ENCODE data around the gene RPS17.

RPS17 gene

DNA sequence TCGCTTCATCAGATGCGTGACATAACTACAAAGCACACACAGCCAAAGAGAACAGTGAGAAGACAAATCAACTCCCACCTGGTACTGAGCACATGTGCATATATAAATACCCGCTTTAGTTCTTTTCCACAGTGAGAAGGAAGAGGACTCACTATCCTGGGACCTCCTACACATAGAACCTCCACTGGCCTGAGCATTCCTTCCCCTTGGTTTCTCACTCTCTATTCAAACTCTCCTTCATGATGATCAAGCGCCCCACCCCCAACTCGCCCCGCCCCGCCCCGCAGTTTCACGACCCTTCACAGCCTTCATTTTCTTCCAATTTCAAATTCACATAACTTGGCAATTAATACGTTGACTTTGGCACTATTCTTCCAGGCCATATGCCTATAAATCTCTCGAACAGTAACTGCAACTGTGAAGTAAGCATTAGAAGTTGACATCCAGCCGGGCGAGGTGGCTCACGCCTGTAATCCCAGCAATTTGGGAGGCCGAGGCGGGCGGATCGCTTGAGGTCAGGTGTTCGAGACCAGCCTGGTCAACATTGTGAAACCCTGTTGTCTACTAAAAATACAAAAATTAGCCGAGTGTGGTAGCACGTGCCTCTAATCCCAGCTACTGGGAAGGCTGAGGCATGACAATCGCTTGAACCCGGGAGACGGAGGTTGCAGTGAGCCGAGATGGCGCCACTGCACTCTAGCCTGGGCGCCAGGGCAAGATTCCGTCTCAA lies 1.1 kb downstream of the RPS17 start:
- TF ChIP-seq TAF1 (IDR thresholded peaks at IDR 0.05; ENCODE audit: borderline replicate concordance, insufficient read depth, low read length) = no peak
- TF ChIP-seq POLR2AphosphoS5 (IDR thresholded peaks at IDR 0.05; ENCODE audit: low read depth, low read length) = peak; percentile 1; the same call in 1 of the 2 replicates

DNA sequence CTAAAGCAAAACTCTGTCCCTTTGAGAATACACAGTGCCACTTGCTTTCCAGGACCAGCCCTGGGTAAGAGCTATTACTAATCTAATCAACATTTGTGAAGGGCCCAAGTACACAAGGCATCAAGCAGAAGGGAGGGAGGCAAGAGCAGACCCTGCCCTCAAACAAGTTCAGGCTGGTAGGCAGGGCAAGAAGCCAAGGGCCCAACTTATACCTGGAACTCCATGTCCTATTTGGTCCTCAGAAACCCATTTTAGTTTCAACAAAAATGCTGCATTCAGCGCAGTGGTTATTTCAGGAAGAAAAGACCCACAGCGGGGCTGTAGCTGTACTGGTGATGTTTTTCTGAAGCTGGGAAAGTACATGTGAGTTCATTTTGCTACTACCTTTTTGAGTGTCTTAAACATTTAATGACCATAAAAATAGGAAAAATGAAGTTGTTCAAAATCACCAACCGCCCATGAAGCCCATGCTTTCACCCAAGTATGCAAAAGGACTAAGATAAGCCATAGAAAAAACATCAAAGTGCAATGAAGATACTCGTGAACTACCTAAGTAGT lies 2.8 kb downstream of the RPS17 start:
- TF ChIP-seq FOXP2 (optimal IDR thresholded peaks at IDR 0.05; ENCODE audit: borderline replicate concordance, extremely low read depth, extremely low read length, insufficient read depth) = no peak
- no peak for TF ChIP-seq POLR2AphosphoS5 (IDR thresholded peaks at IDR 0.05; ENCODE audit: low read depth, low read length)
- TF ChIP-seq, protein P1, sequence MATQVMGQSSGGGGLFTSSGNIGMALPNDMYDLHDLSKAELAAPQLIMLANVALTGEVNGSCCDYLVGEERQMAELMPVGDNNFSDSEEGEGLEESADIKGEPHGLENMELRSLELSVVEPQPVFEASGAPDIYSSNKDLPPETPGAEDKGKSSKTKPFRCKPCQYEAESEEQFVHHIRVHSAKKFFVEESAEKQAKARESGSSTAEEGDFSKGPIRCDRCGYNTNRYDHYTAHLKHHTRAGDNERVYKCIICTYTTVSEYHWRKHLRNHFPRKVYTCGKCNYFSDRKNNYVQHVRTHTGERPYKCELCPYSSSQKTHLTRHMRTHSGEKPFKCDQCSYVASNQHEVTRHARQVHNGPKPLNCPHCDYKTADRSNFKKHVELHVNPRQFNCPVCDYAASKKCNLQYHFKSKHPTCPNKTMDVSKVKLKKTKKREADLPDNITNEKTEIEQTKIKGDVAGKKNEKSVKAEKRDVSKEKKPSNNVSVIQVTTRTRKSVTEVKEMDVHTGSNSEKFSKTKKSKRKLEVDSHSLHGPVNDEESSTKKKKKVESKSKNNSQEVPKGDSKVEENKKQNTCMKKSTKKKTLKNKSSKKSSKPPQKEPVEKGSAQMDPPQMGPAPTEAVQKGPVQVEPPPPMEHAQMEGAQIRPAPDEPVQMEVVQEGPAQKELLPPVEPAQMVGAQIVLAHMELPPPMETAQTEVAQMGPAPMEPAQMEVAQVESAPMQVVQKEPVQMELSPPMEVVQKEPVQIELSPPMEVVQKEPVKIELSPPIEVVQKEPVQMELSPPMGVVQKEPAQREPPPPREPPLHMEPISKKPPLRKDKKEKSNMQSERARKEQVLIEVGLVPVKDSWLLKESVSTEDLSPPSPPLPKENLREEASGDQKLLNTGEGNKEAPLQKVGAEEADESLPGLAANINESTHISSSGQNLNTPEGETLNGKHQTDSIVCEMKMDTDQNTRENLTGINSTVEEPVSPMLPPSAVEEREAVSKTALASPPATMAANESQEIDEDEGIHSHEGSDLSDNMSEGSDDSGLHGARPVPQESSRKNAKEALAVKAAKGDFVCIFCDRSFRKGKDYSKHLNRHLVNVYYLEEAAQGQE (IDR thresholded peaks at IDR 0.05; ENCODE audit: insufficient read depth in 1 of 2, low read depth in 2 of 2, low read length in 2 of 2) = no peak
- TF ChIP-seq SIN3A (IDR thresholded peaks at IDR 0.05; ENCODE audit: borderline replicate concordance, insufficient read depth, low read length) = no peak
- no peak for TF ChIP-seq TAF1 (IDR thresholded peaks at IDR 0.05; ENCODE audit: borderline replicate concordance, insufficient read depth, low read length)

DNA sequence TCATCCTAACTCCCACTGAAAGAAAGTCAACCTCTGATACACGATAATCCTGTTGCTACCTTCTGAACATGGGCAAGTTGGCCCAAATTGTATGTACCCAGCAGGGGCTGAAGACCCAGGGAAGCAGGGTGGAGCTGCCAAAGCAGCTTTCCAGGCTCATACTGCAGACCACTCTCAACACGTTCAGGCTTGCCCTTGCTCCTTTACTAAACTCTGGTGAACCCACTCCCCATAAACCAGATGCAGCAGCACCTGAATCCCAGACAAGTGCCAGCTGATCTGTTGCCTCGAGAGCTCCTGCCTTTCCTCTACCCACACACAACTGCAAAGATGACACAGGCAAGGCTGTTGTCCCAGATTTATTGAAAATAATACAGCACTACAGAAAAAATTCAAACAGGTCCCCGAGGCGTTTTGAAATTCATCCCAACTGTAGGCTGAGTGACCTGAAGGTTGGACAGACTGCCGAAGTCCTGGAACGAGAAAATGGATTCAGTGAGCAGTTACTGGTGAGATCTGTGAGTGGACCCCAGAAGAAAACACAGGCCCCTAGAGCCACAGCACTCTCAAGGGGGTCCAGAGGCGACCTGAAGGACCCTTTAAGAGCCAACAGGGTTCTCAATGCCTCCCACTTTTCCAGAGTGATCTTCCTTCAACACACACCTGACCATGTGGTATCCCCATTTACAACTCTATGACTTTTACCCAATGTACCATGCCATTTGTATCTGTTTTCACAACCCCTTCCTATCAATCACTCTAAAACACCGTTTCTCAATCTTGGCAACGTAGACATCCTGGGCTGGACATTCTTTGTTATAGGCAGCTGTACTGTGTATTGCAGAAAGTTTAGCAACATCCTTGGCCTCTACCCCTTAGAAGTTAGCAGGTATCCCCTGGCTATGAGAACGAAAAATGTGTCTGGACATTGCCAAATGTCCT lies 3.6 kb downstream of the RPS17 start:
- TF ChIP-seq FOXP2 (optimal IDR thresholded peaks at IDR 0.05; ENCODE audit: borderline replicate concordance, extremely low read depth, extremely low read length, insufficient read depth) (no peak), SIN3A (IDR thresholded peaks at IDR 0.05; ENCODE audit: borderline replicate concordance, insufficient read depth, low read length) (no peak), POLR2AphosphoS5 (IDR thresholded peaks at IDR 0.05; ENCODE audit: low read depth, low read length) (no peak), TAF1 (IDR thresholded peaks at IDR 0.05; ENCODE audit: borderline replicate concordance, insufficient read depth, low read length) (no peak)
- TF ChIP-seq, protein P1 (IDR thresholded peaks at IDR 0.05; ENCODE audit: insufficient read depth in 1 of 2, low read depth in 2 of 2, low read length in 2 of 2) = no peak

DNA sequence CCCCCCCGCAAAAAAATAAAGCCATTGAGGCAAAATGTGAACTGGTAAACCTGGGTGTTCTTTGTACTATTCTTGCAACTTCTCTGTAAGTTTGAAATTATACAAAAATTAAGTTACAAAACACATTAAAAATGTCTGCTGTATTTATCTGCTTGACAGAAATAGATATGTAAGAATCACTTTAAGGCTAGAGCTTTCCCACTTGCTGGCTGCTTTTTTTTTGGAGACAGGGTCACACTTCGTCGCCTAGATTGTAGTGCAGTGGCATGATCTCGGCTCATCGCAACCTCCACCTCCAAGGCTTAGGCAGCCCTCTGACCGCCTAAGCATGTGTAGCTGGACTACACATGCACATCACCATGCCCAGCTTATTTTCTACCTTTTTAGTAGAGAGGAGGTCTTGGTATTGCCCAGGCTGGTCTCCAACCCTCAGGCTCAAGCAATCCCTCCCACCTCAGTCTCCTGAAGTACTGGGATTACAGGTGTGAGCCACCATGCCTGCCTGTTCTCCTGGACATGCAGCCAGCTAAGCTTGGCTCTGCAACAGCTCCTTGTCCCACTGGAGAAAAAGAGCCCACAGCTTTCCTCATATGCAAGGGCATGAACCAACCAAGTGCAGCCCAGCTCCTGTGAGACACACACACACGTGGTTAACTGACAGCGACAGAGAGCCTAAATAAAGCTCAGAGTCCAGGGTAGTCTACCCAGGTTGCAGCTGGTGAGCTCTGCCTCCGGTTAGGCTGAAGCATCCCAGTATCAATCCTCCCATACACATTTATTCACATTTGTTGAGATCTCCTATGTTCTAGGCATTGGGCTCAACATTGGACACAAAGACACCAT lies 4.5 kb downstream of the RPS17 start:
- TF ChIP-seq POLR2AphosphoS5 (IDR thresholded peaks at IDR 0.05; ENCODE audit: low read depth, low read length) = peak; percentile 71
- TF ChIP-seq FOXP2 (optimal IDR thresholded peaks at IDR 0.05; ENCODE audit: borderline replicate concordance, extremely low read depth, extremely low read length, insufficient read depth) = no peak
- TF ChIP-seq TAF1 (IDR thresholded peaks at IDR 0.05; ENCODE audit: borderline replicate concordance, insufficient read depth, low read length) = peak; percentile 44; the same call in 1 of the 2 replicates
- TF ChIP-seq SIN3A (IDR thresholded peaks at IDR 0.05; ENCODE audit: borderline replicate concordance, insufficient read depth, low read length) = peak; percentile 52; the same call in 1 of the 2 replicates

DNA sequence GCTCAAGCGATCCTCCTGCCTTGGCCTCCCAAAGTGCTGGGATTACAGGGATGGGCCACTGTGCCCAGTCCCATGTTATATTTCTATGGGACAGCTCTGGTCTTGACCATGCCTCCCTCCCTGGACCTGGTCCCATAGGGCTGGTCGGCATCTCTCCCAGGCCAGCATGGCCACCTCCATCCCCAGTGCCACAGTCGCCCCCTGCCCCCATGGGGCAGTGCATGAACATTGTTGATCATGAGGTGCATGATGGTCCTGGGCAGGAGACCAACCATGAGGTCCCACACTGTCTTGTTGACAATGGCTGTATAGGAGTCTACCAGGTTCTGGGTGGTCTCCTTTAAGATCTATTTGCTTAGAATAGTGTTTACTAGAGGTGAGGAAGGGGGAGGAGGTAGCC lies 6.5 kb downstream of the RPS17 start:
- TF ChIP-seq POLR2AphosphoS5 (IDR thresholded peaks at IDR 0.05; ENCODE audit: low read depth, low read length) = no peak
- TF ChIP-seq TAF1 (IDR thresholded peaks at IDR 0.05; ENCODE audit: borderline replicate concordance, insufficient read depth, low read length) = no peak
- TF ChIP-seq, protein P1 (IDR thresholded peaks at IDR 0.05; ENCODE audit: insufficient read depth in 1 of 2, low read depth in 2 of 2, low read length in 2 of 2) = no peak
- TF ChIP-seq FOXP2 (optimal IDR thresholded peaks at IDR 0.05; ENCODE audit: borderline replicate concordance, extremely low read depth, extremely low read length, insufficient read depth) = no peak
- TF ChIP-seq SIN3A (IDR thresholded peaks at IDR 0.05; ENCODE audit: borderline replicate concordance, insufficient read depth, low read length) = no peak

All from PFSK-1 (cell line).